Upper lobe of right lung (tissue), 1 donor: Measurements from ENCODE around the gene ROBO2. TPM values are rescaled to one million over a fixed set of nuclear protein-coding genes. Genes with fewer than 3 reads are reported as not detected.

Experiments
- ATAC-seq: fragments of 200-7000 bp; cut with Tn5 transposase; one replicate; pipeline ENCODE4 v1.9.1; 2020; ENCODE audit warnings: mild to moderate bottlenecking, moderate library complexity
- DNase-seq: peaks from one replicate; pipeline ENCODE4 v3.0.0-alpha.2; 2020
- H3K27ac ChIP-seq: fragments of 200-600 bp; one replicate; pipeline ENCODE4 v1.8.0; 2022
- H3K27me3 ChIP-seq: fragments of 200-600 bp; one replicate; pipeline ENCODE4 v1.8.0; 2022; ENCODE audit warnings: mild to moderate bottlenecking
- H3K36me3 ChIP-seq: fragments of 200-600 bp; one replicate; pipeline ENCODE4 v1.8.0; 2022
- H3K4me1 ChIP-seq: fragments of 200-600 bp; one replicate; pipeline ENCODE4 v1.8.0; 2022
- H3K4me3 ChIP-seq: fragments of 200-600 bp; one replicate; pipeline ENCODE4 v1.8.0; 2022; ENCODE audit warnings: mild to moderate bottlenecking
- H3K9me3 ChIP-seq: fragments of 200-600 bp; one replicate; pipeline ENCODE4 v1.8.0; 2022
- CTCF ChIP-seq: fragments of 200-600 bp; IDR thresholded peaks from one replicate; pipeline ENCODE4 v1.8.0; 2022; ENCODE audit warnings: antibody characterized with exemption
- intact Hi-C: fragments of 100-400 bp; cut with DNase I; formaldehyde crosslinking; loops from one replicate; pipeline ENCODE4 v1.11.0; 2022
- total RNA-seq: library from RNA; stranded (reverse); fragmentation: NEBNext Ultra II Directional; extraction: Animal tissue kit (Norgen Biotek cat#: 25700); gene quantifications from one replicate; pipeline ENCODE4 v1.2.1, GENCODE V29; 2021
- donor health status: DM: no; HTN: yes; CAD: no; lungs with severe emphysema.

ROBO2 gene
- total RNA-seq, 1 donor from 2014 or later, result 27.1 TPM

- TF ChIP-seq CTCF, result no peak
- Histone ChIP-seq H3K4me1 (no peaks in the 10 kb centered on the region), H3K9me3 (no peaks in the 10 kb centered on the region), H3K36me3 (no peaks in the 10 kb centered on the region), H3K27me3 (no peaks in the 10 kb centered on the region), H3K4me3 (no peak overlapping the region), H3K27ac (no peak overlapping the region)
- no peak for DNase-seq
- no peak for ATAC-seq
- intact Hi-C loops, result no loop called here
These were observed 142.4 kb downstream of the ROBO2 start for GRCh38 chr3:77182341-77182740.

GRCh38 chr3:77186319-77186718, 146.4 kb downstream of the ROBO2 start:
- ATAC-seq, result no peak
- H3K27ac ChIP-seq, result peak overlapping the region; percentile 14
- TF ChIP-seq CTCF, result no peak
- no peaks in the 10 kb centered on the region for H3K4me1 ChIP-seq
- no peaks in the 10 kb centered on the region for H3K9me3 ChIP-seq
- H3K27me3 ChIP-seq, result no peaks in the 10 kb centered on the region
- DNase-seq, result no peak
- no peak overlapping the region for H3K4me3 ChIP-seq
- intact Hi-C loops, result no loop called here
- no peaks in the 10 kb centered on the region for H3K36me3 ChIP-seq

- Histone ChIP-seq H3K9me3 (no peaks in the 10 kb centered on the region), H3K4me1 (no peaks in the 10 kb centered on the region), H3K36me3 (no peaks in the 10 kb centered on the region), H3K4me3 (no peak overlapping the region), H3K27ac (peak overlapping the region; percentile 14), H3K27me3 (no peaks in the 10 kb centered on the region)
- DNase-seq (no peak), ATAC-seq (peak; percentile 43)
- no peak for TF ChIP-seq CTCF
- intact Hi-C loops, result no loop called here
These were observed 146.8 kb downstream of the ROBO2 start for GRCh38 chr3:77186728-77187127.

- H3K4me1 ChIP-seq, result no peaks in the 10 kb centered on the region
- H3K27ac ChIP-seq, result no peak overlapping the region
- no peaks in the 10 kb centered on the region for H3K36me3 ChIP-seq
- H3K27me3 ChIP-seq, result no peaks in the 10 kb centered on the region
- H3K4me3 ChIP-seq, result no peak overlapping the region
- no peaks in the 10 kb centered on the region for H3K9me3 ChIP-seq
- DNase-seq (no peak), ATAC-seq (no peak)
- intact Hi-C loops, result no loop called here
- no peak for TF ChIP-seq CTCF
These were observed 148.3 kb downstream of the ROBO2 start for GRCh38 chr3:77188210-77188609.

- Histone ChIP-seq H3K36me3 (no peaks in the 10 kb centered on the region), H3K9me3 (no peaks in the 10 kb centered on the region), H3K4me1 (no peaks in the 10 kb centered on the region), H3K4me3 (no peak overlapping the region), H3K27ac (no peak overlapping the region), H3K27me3 (no peaks in the 10 kb centered on the region)
- ATAC-seq (no peak), DNase-seq (no peak)
- no peak for TF ChIP-seq CTCF
- intact Hi-C loops, result no loop called here
These were observed 149.4 kb downstream of the ROBO2 start for GRCh38 chr3:77189258-77189657.

GRCh38 chr3:77189684-77190083, 149.8 kb downstream of the ROBO2 start:
- no peak overlapping the region for H3K4me3 ChIP-seq
- TF ChIP-seq CTCF, result no peak
- H3K4me1 ChIP-seq, result no peaks in the 10 kb centered on the region
- intact Hi-C loops, result no loop called here
- no peak for ATAC-seq
- H3K27me3 ChIP-seq, result no peaks in the 10 kb centered on the region
- H3K27ac ChIP-seq, result no peak overlapping the region
- DNase-seq, result no peak
- H3K9me3 ChIP-seq, result no peaks in the 10 kb centered on the region
- no peaks in the 10 kb centered on the region for H3K36me3 ChIP-seq
